Measurements from ENCODE around the gene ANKRD23.
"Not testable (repeated sequence)": the region's sequence is repeated elsewhere in the genome, so short reads cannot be mapped to it uniquely, and the experiment has no call there.

Gene ANKRD23

GRCh38 chr2:96797066-96797625 lies 46.7 kb downstream of the ANKRD23 start:
- no peak overlapping the region for H3K27ac Mint-ChIP-seq
- H3K27me3 Mint-ChIP-seq (ENCODE audit: low read depth): no peaks in the 10 kb centered on the region
- TF ChIP-seq CTCF (IDR thresholded peaks at IDR 0.05; ENCODE audit: unreplicated experiment in 3 of 3): no peak
- no peaks in the 10 kb centered on the region for H3K36me3 Mint-ChIP-seq (ENCODE audit: low read depth)
- H3K9me3 Mint-ChIP-seq: no peaks in the 10 kb centered on the region
- no peaks in the 10 kb centered on the region for H3K4me1 Mint-ChIP-seq
- no peak overlapping the region for H3K4me3 Mint-ChIP-seq

DNA sequence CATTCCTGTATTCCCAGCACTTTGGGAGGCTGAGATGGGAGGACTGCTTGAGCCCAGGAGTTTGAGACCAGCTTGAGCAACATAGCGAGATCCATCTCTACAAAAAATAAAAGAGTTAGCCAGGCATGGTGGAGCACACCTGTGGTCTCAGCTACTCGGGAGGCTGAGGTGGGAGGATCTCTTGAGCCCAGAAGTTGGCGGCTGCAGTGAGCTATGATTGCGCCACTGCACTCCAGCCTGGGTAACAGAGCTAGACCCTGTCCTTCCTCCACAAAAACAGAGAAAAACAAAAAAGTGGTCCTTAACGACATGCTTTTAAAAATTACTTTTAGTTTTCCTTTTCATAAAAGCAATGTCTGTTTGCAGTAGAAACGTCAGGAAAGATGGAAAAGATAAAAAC lies 47.3 kb downstream of the ANKRD23 start:
- H3K4me1 Mint-ChIP-seq; H3K4me3 Mint-ChIP-seq; H3K36me3 Mint-ChIP-seq (ENCODE audit: low read depth); H3K9me3 Mint-ChIP-seq; H3K27me3 Mint-ChIP-seq (ENCODE audit: low read depth); H3K27ac Mint-ChIP-seq: not testable (repeated sequence)

DNA sequence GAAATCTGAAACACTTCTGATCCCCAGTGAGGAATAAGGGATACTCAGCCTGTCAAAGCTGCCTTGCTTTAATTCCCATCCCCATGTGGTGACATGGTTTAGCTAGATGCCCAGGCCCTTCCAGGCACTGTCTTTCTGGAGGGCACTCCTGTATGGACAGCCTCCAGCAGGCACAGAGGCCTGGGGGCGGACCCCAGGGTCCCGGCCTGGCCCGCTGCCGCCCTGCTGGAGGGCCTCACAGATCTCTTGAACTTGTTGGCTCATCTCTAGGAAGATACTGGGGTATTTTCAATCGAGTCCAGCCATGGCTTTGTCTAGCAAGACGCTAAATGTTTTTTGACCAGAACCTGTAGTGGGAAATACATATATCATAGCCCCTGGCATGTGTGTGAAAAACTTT lies 48.7 kb downstream of the ANKRD23 start:
- Mint-ChIP-seq H3K4me3 (no peak overlapping the region), H3K36me3 (ENCODE audit: low read depth) (no peaks in the 10 kb centered on the region), H3K4me1 (no peaks in the 10 kb centered on the region), H3K27me3 (ENCODE audit: low read depth) (no peaks in the 10 kb centered on the region), H3K27ac (no peak overlapping the region), H3K9me3 (no peaks in the 10 kb centered on the region)
- no peak for TF ChIP-seq CTCF (IDR thresholded peaks at IDR 0.05; ENCODE audit: unreplicated experiment in 3 of 3)

DNA sequence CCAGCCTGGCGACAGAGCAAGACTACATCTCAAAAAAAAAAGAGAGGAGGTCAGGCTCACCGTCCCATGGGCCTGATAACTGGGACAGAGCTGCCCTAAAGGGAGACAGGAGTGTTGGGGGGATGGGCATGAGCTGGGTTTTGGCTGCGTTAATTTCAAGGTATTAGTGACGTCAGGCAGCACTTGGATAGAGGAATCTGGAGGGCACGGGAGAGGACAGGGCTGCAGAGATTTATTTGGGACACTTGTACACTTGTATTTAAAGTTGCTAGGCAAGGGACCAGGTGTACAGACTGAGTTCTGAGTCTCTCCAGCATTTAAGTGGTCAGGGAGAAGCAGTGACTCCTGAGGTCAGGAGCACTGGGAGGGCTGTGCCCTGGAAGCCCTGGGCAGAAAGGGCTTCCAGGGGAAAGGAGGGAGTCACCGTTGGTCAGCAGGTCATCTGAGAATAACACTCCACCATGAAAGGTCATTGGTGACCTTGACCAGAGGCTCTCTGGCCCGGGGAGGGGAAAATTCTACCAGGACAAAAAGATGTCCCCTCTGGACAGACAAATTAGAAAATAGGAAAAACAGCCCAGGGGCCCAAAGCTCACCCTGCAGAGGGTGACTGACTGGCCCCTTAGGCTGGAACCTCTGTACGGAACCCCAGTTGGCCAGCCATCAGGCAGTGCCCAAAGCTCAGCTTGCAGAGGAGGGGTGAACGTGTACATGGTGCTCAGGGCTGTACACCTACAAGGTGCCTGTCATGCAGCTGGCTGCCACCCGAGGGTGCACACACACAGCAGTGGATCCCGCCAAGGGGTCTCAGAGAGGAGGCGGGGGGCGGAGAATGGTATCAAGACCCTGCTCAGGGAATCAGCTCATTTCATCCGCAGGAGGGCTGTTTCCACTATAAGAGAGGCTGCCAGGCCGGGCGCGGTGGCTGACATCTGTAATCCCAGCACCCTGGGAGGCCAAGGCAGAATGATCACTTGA lies 50.8 kb downstream of the ANKRD23 start:
- TF ChIP-seq CTCF (IDR thresholded peaks at IDR 0.05; ENCODE audit: unreplicated experiment in 3 of 3): no peak

GRCh38 chr2:96789245-96789617 lies 54.6 kb downstream of the ANKRD23 start:
- Mint-ChIP-seq H3K9me3 (no peaks in the 10 kb centered on the region), H3K36me3 (ENCODE audit: low read depth) (no peaks in the 10 kb centered on the region), H3K27me3 (ENCODE audit: low read depth) (no peaks in the 10 kb centered on the region), H3K27ac (no peak overlapping the region), H3K4me1 (peaks cover 10% of the 10 kb centered on the region), H3K4me3 (no peak overlapping the region)
- TF ChIP-seq CTCF (IDR thresholded peaks at IDR 0.05; ENCODE audit: unreplicated experiment in 3 of 3): no peak

More for the DNA sequence above, 50.8 kb downstream of the ANKRD23 start:
- Mint-ChIP-seq H3K27ac (peak overlapping the region in 1 of 3 experiments; percentile 29), H3K27me3 (ENCODE audit: low read depth) (no peaks in the 10 kb centered on the region), H3K4me1 (peaks cover 10% of the 10 kb centered on the region), H3K9me3 (no peaks in the 10 kb centered on the region), H3K36me3 (ENCODE audit: low read depth) (no peaks in the 10 kb centered on the region), H3K4me3 (no peak overlapping the region)

DNA sequence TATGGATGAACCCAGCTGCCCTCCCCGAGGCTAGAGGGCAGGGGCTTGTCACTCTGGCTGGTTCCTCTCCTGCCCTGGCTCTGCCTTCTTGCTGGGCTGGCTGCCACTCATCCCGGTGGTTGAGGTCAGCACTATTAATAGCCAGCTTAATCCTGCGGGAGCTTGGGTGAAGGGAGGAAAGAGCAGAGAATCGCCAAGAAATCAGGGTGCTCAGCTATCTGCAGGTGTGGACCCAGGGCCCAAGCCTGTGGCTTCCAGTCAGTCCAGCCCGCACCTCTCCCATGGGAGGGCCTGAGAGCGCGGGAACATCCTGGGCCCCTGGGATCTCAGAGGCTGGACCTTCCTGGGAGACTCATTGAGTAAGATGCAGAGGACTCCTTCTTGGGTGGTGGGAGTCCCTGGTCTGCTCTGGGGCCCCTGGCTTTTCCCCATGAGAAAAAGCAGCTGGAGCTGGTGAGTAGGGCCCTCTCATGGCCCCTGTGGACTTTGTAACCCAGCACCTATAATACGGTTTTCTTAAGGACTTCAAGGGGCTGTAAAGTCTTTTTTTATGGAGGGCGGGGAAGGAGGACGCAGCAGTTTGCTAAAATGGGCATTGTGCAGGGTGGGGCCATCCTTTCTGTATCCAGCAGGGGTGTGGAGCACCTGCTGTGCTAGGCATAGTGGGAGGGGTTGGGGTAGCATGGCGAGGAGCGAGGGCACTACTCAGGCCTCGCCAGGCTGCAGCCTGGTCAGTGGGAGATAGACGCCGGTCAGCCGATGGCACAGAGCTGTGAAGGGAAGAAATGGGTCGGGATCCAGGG lies 55.2 kb downstream of the ANKRD23 start:
- no peaks in the 10 kb centered on the region for H3K36me3 Mint-ChIP-seq (ENCODE audit: low read depth)
- no peak for TF ChIP-seq CTCF (IDR thresholded peaks at IDR 0.05; ENCODE audit: unreplicated experiment in 3 of 3)
- H3K4me3 Mint-ChIP-seq: no peak overlapping the region
- H3K9me3 Mint-ChIP-seq: no peaks in the 10 kb centered on the region
- no peak overlapping the region for H3K27ac Mint-ChIP-seq
- no peaks in the 10 kb centered on the region for H3K27me3 Mint-ChIP-seq (ENCODE audit: low read depth)
- peaks cover 10% of the 10 kb centered on the region for H3K4me1 Mint-ChIP-seq

Data from nephron (organoid).